ENCODE data around the gene CMTM5.

CMTM5 gene

GRCh38 chr14:23358553-23359166, 18.2 kb upstream of the CMTM5 start:
- no peak for TF ChIP-seq SIN3A (IDR thresholded peaks at IDR 0.05; ENCODE audit: borderline replicate concordance, insufficient read depth, low read length)
- no peak for TF ChIP-seq REST (IDR thresholded peaks at IDR 0.05; ENCODE audit: insufficient read depth in 1 of 2, low read depth in 2 of 2, low read length in 2 of 2)
- TF ChIP-seq TAF1 (IDR thresholded peaks at IDR 0.05; ENCODE audit: borderline replicate concordance, insufficient read depth, low read length) = no peak
- no peak for TF ChIP-seq FOXP2 (optimal IDR thresholded peaks at IDR 0.05; ENCODE audit: borderline replicate concordance, extremely low read depth, extremely low read length, insufficient read depth)
- no peak for TF ChIP-seq POLR2AphosphoS5 (IDR thresholded peaks at IDR 0.05; ENCODE audit: low read depth, low read length)

GRCh38 chr14:23359167-23359626, 17.6 kb upstream of the CMTM5 start:
- TF ChIP-seq REST (IDR thresholded peaks at IDR 0.05; ENCODE audit: insufficient read depth in 1 of 2, low read depth in 2 of 2, low read length in 2 of 2) = no peak

- TF ChIP-seq REST (IDR thresholded peaks at IDR 0.05; ENCODE audit: insufficient read depth in 1 of 2, low read depth in 2 of 2, low read length in 2 of 2) = no peak
- no peak for TF ChIP-seq SIN3A (IDR thresholded peaks at IDR 0.05; ENCODE audit: borderline replicate concordance, insufficient read depth, low read length)
- TF ChIP-seq TAF1 (IDR thresholded peaks at IDR 0.05; ENCODE audit: borderline replicate concordance, insufficient read depth, low read length) = no peak
- TF ChIP-seq POLR2AphosphoS5 (IDR thresholded peaks at IDR 0.05; ENCODE audit: low read depth, low read length) = no peak
- no peak for TF ChIP-seq FOXP2 (optimal IDR thresholded peaks at IDR 0.05; ENCODE audit: borderline replicate concordance, extremely low read depth, extremely low read length, insufficient read depth)
Measured at GRCh38 chr14:23359722-23360447, 17.0 kb upstream of the CMTM5 start.

GRCh38 chr14:23360496-23360895, 16.4 kb upstream of the CMTM5 start:
- TF ChIP-seq TAF1 (IDR thresholded peaks at IDR 0.05; ENCODE audit: borderline replicate concordance, insufficient read depth, low read length) (no peak), SIN3A (IDR thresholded peaks at IDR 0.05; ENCODE audit: borderline replicate concordance, insufficient read depth, low read length) (no peak), REST (IDR thresholded peaks at IDR 0.05; ENCODE audit: insufficient read depth in 1 of 2, low read depth in 2 of 2, low read length in 2 of 2) (no peak), FOXP2 (optimal IDR thresholded peaks at IDR 0.05; ENCODE audit: borderline replicate concordance, extremely low read depth, extremely low read length, insufficient read depth) (no peak), POLR2AphosphoS5 (IDR thresholded peaks at IDR 0.05; ENCODE audit: low read depth, low read length) (no peak)

Measured in PFSK-1 (cell line).